H1 (cell line): ENCODE data around the gene MACF1. TPM values are rescaled to one million over a fixed set of nuclear protein-coding genes. Genes with fewer than 3 reads are reported as not detected.
"Not testable (repeated sequence)": the region's sequence is repeated elsewhere in the genome, so short reads cannot be mapped to it uniquely, and the experiment has no call there.

Source experiments
- CTCF ChIA-PET: fragments of 300-600 bp; sonication (Branson Sonifier 250); formaldehyde crosslinking; loops from one replicate; lab custom pipeline; 2021; ENCODE audit not compliant: partially characterized antibody; lab: Charles Lee
- POLR2A ChIA-PET: fragments of 300-600 bp; sonication (Branson Sonifier 250); formaldehyde crosslinking; loops from one replicate; lab custom pipeline; 2021; ENCODE audit warnings: inconsistent platforms; ENCODE audit not compliant: partially characterized antibody; lab: Charles Lee
- DNase-seq, 2 experiments: peaks; one replicate each; pipeline versions ENCODE4 v3.0.0 to v3.0.0-alpha.2; 2010 to 2022; ENCODE audit warnings: low spot score in 2 of 2, low read depth in 1 of 2, mixed read lengths in 1 of 2
- FAIRE-seq: peaks from 2 replicates; lab custom pipeline; 2011; peaks lifted over from hg19 to GRCh38; lab: Jason Lieb, UNC
- H2AFZ ChIP-seq: 2 replicates; pipeline ENCODE4 v1.8.1; 2012; ENCODE audit warnings: low read length, inconsistent platforms
- H2AK5ac ChIP-seq: 2 replicates; pipeline ENCODE4 v1.6.1; 2013; ENCODE audit warnings: low read depth, low read length
- H2BK120ac ChIP-seq: replicated peaks from 2 replicates; pipeline ENCODE3; 2013; ENCODE audit warnings: low read depth, low read length, inconsistent platforms
- H2BK12ac ChIP-seq: 2 replicates; pipeline ENCODE4 v1.6.1; 2013; ENCODE audit warnings: low read depth, low read length
- H2BK15ac ChIP-seq: 2 replicates; pipeline ENCODE4 v1.6.1; 2013; ENCODE audit warnings: low read length
- H2BK20ac ChIP-seq: 2 replicates; pipeline ENCODE4 v1.6.1; 2013; ENCODE audit warnings: low read length
- H2BK5ac ChIP-seq: 2 replicates; pipeline ENCODE4 v1.6.1; 2013; ENCODE audit warnings: low read depth, low read length
- H3K14ac ChIP-seq: 2 replicates; pipeline ENCODE4 v1.6.1; 2013; ENCODE audit warnings: inconsistent platforms; ENCODE audit not compliant: insufficient read length
- H3K18ac ChIP-seq: 2 replicates; pipeline ENCODE4 v1.6.1; 2013; ENCODE audit warnings: low read length; ENCODE audit errors: extremely low read depth
- H3K23ac ChIP-seq: 2 replicates; pipeline ENCODE4 v1.6.1; 2013; ENCODE audit warnings: inconsistent platforms; ENCODE audit not compliant: insufficient read length
- H3K23me2 ChIP-seq: 2 replicates; pipeline ENCODE4 v1.6.1; 2013; ENCODE audit warnings: low read depth, low read length
- H3K27ac ChIP-seq: 2 replicates; pipeline ENCODE4 v1.6.1; 2011; ENCODE audit warnings: low read depth, low read length, inconsistent platforms
- H3K27me3 ChIP-seq, 4 experiments: replicated peaks in 1 of 4; 1 replicate in 1 of 4; 2 replicates in 3 of 4; pipeline versions ENCODE4 v1.6.1 to v1.8.1; 2011 to 2013; ENCODE audit warnings: low read length in 3 of 4, mild to moderate bottlenecking in 3 of 4, inconsistent platforms in 2 of 4, mixed read lengths in 2 of 4, moderate library complexity in 1 of 4; ENCODE audit not compliant: control insufficient read depth in 3 of 4, insufficient read depth in 3 of 4; ENCODE audit errors: extremely low read depth in 1 of 4
- H3K36me3 ChIP-seq, 4 experiments: 2 replicates each; pipeline versions ENCODE4 v1.6.1 to v1.8.1; 2011 to 2013; ENCODE audit warnings: mild to moderate bottlenecking in 4 of 4, low read length in 3 of 4, moderate library complexity in 2 of 4, control low read depth in 1 of 4, inconsistent platforms in 1 of 4; ENCODE audit not compliant: insufficient read depth in 4 of 4, control insufficient read depth in 2 of 4
- H3K4ac ChIP-seq: replicated peaks from 2 replicates; pipeline ENCODE3; 2013; ENCODE audit warnings: low read length, low read depth, mixed read lengths, inconsistent platforms; ENCODE audit not compliant: insufficient read length
- H3K4me1 ChIP-seq, 4 experiments: replicated peaks in 1 of 4; 1 replicate in 1 of 4; 2 replicates in 3 of 4; pipeline versions ENCODE4 v1.6.1 to v1.8.1; 2011 to 2013; ENCODE audit warnings: low read length in 3 of 4, inconsistent platforms in 2 of 4, mixed read lengths in 1 of 4; ENCODE audit not compliant: insufficient read depth in 4 of 4, control insufficient read depth in 3 of 4
- H3K4me2 ChIP-seq, 2 experiments: 2 replicates each; pipeline versions ENCODE4 v1.6.1 to v1.8.1; 2011 to 2013; ENCODE audit warnings: low read depth in 2 of 2, low read length in 2 of 2, control low read depth in 1 of 2, inconsistent platforms in 1 of 2, mild to moderate bottlenecking in 1 of 2; ENCODE audit not compliant: insufficient read depth in 1 of 2
- H3K4me3 ChIP-seq, 4 experiments: fragments of 200-600, 300-600 bp in 1 of 4; sonication (generic), shearing (Covaris generic), sonication (Bioruptor Twin) in 1 of 4; 2 replicates each; pipeline versions ENCODE4 v1.5.1 to v1.8.1; 2011 to 2016; ENCODE audit warnings: low read length in 4 of 4, low read depth in 3 of 4, control low read depth in 2 of 4, inconsistent platforms in 2 of 4, mild to moderate bottlenecking in 2 of 4, mixed read lengths in 1 of 4, moderate library complexity in 1 of 4; ENCODE audit not compliant: insufficient read depth in 2 of 4; ENCODE audit errors: extremely low read depth in 1 of 4
- H3K56ac ChIP-seq: replicated peaks from 2 replicates; pipeline ENCODE3; 2013; ENCODE audit warnings: low read depth, mild to moderate bottlenecking, mixed read lengths, low read length, inconsistent platforms; ENCODE audit not compliant: insufficient read length
- H3K79me1 ChIP-seq: 2 replicates; pipeline ENCODE4 v1.6.1; 2013; ENCODE audit warnings: low read depth, low read length, control low read depth
- H3K79me2 ChIP-seq, 2 experiments: 2 replicates each; pipeline versions ENCODE4 v1.6.1 to v1.8.1; 2012 to 2013; ENCODE audit warnings: low read length in 2 of 2, mild to moderate bottlenecking in 2 of 2, inconsistent platforms in 1 of 2; ENCODE audit not compliant: insufficient read depth in 2 of 2, control insufficient read depth in 1 of 2
- H3K9ac ChIP-seq, 4 experiments: replicated peaks in 1 of 4; 1 replicate in 1 of 4; 2 replicates in 3 of 4; pipeline versions ENCODE4 v1.6.1 to v1.8.1; 2011 to 2013; ENCODE audit warnings: low read depth in 3 of 4, low read length in 3 of 4, control low read depth in 2 of 4, mild to moderate bottlenecking in 2 of 4, moderate library complexity in 2 of 4, inconsistent platforms in 1 of 4; ENCODE audit errors: extremely low read depth in 1 of 4
- H3K9me3 ChIP-seq, 2 experiments: 2 replicates each; pipeline versions ENCODE4 v1.6.1 to v1.8.1; 2012 to 2013; ENCODE audit warnings: mild to moderate bottlenecking in 2 of 2, moderate library complexity in 2 of 2, control low read depth in 1 of 2, inconsistent platforms in 1 of 2, low read depth in 1 of 2, low read length in 1 of 2, mixed read lengths in 1 of 2; ENCODE audit not compliant: insufficient read depth in 2 of 2
- H4K20me1 ChIP-seq, 2 experiments: replicated peaks in 1 of 2; 2 replicates each; pipeline versions ENCODE3 to v1.8.1; 2011 to 2013; ENCODE audit warnings: inconsistent platforms in 2 of 2, low read length in 2 of 2, mild to moderate bottlenecking in 1 of 2; ENCODE audit not compliant: insufficient read depth in 2 of 2, control insufficient read depth in 1 of 2
- H4K5ac ChIP-seq: 2 replicates; pipeline ENCODE4 v1.6.1; 2013; ENCODE audit warnings: low read length, low read depth, mixed read lengths, inconsistent platforms; ENCODE audit not compliant: insufficient read length
- H4K8ac ChIP-seq: 2 replicates; pipeline ENCODE4 v1.8.0; 2013; ENCODE audit warnings: mild to moderate bottlenecking, moderate library complexity, low read length, inconsistent platforms; ENCODE audit not compliant: insufficient read depth; ENCODE audit errors: extremely low read depth
- H4K91ac ChIP-seq: replicated peaks from 2 replicates; pipeline ENCODE3; 2013; ENCODE audit warnings: low read length, mixed read lengths, inconsistent platforms; ENCODE audit not compliant: insufficient read length
- WGBS, 2 experiments: shearing (Covaris generic) in 1 of 2; methylation state at CpG; one replicate each; pipeline versions ENCODE4 v1.1.6 to v1.1.7; 2013 to 2015; ENCODE audit warnings: low lambda C conversion rate in 2 of 2, mixed read lengths in 2 of 2, inconsistent platforms in 1 of 2, low coverage in 1 of 2, missing lambda C conversion rate in 1 of 2; ENCODE audit not compliant: insufficient replicate concordance in 2 of 2, insufficient coverage in 1 of 2, insufficient read length in 1 of 2; ENCODE audit errors: extremely low coverage in 1 of 2, missing lambda C conversion rate in 1 of 2; 5-methylcytosine and 5-hydroxymethylcytosine counted together
- polyA plus RNA-seq, 7 experiments: library from polyadenylated mRNA; depleted of rRNA in 3 of 7; stranded (reverse) in 5 of 7; unstranded in 2 of 7; fragments of >200 nt in 5 of 7; fragments of 200-250 nt in 2 of 7; gene quantifications; 1 replicate in 5 of 7; 2 replicates in 1 of 7; 4 replicates in 1 of 7; pipeline versions ENCODE4 v1.2.1 to v1.2.3, GENCODE V29; 2011 to 2013; ENCODE audit warnings: missing spikeins in 2 of 7, mixed read lengths in 2 of 7
- total RNA-seq: library from RNA; stranded (reverse); fragmentation: NEBNext Ultra II Directional; extraction: Animal tissue kit (Norgen Biotek cat#: 25700); gene quantifications from 2 replicates; pipeline ENCODE4 v1.2.1, GENCODE V29; 2021

MACF1 gene
- total and polyA plus RNA-seq, 2 of the 8 experiments (the other 6 are each of a cell fraction or from before 2014, with no cell fraction given) = 59.8 to 285 TPM

GRCh38 chr1:39515131-39516086, 310.9 kb downstream of the MACF1 start:
- WGBS, 2 experiments = 22% methylated on average over 13 of the region's 78 CpGs; no CpG with 5 or more reads in 1 of the 2 experiments
- H3K4me2 ChIP-seq = peak overlapping the region; percentile 53 to 66
- H3K4ac ChIP-seq, DNase-seq, H3K79me2 ChIP-seq, H2BK20ac ChIP-seq, H4K20me1 ChIP-seq, H3K36me3 ChIP-seq, H2BK12ac ChIP-seq, H3K9me3 ChIP-seq, H4K8ac ChIP-seq, H2AK5ac ChIP-seq, POLR2A ChIA-PET, CTCF ChIA-PET, H3K79me1 ChIP-seq, H4K5ac ChIP-seq, H2BK15ac ChIP-seq, H2AFZ ChIP-seq, H4K91ac ChIP-seq, H3K23ac ChIP-seq, H3K27ac ChIP-seq, H2BK120ac ChIP-seq, H3K56ac ChIP-seq, H3K23me2 ChIP-seq, H3K18ac ChIP-seq, H3K9ac ChIP-seq, H3K4me1 ChIP-seq, H2BK5ac ChIP-seq, H3K14ac ChIP-seq: not testable (repeated sequence)
- peak overlapping the region in 2 of 4 experiments; percentile 28 to 50; a peak in 4 of 8 replicates for H3K4me3 ChIP-seq
- H3K27me3 ChIP-seq = peaks cover 3 to 11% (median 8%) of the 10 kb centered on the region in 4 experiments; a peak in 5 of 7 replicates
- FAIRE-seq = peak; percentile 81
